Islet precursor cell (in vitro differentiated cells): ENCODE data around the gene GP2.
A peak's percentile ranks its signal among the peaks of the same experiment; 100 is the strongest.

ENCODE experiments used
- DNase-seq: peaks from one replicate; pipeline ENCODE4 v3.0.0-alpha.2; 2018

Gene GP2

GRCh38 chr16:20327444-20328041, at the start of gene GP2:
Gene GP2, minus strand, starts transcription at chr16:20327513. Its CDS starts 1,082 bp downstream, at chr16:20326431.
- no peak for DNase-seq

- DNase-seq: no peak
These were observed 45.4 kb upstream of the GP2 start for GRCh38 chr16:20372701-20373100.

- no peak for DNase-seq
These were observed 42.2 kb upstream of the GP2 start for GRCh38 chr16:20369452-20370054.

GRCh38 chr16:20364051-20364450, 36.7 kb upstream of the GP2 start:
- DNase-seq: no peak

- DNase-seq: no peak
These were observed 35.9 kb upstream of the GP2 start for GRCh38 chr16:20363191-20363590.

GRCh38 chr16:20359997-20360396, 32.7 kb upstream of the GP2 start:
- no peak for DNase-seq

- DNase-seq: no peak
These were observed 27.9 kb upstream of the GP2 start for GRCh38 chr16:20355114-20355782.

GRCh38 chr16:20353379-20353778, 26.1 kb upstream of the GP2 start:
- DNase-seq: no peak

GRCh38 chr16:20352615-20353014, 25.3 kb upstream of the GP2 start, which contains the start of gene UMOD:
Gene UMOD, minus strand, starts transcription at chr16:20352715. Its CDS starts 1,978 bp downstream, at chr16:20350737.
- no peak for DNase-seq

- no peak for DNase-seq
These were observed 22.3 kb upstream of the GP2 start for GRCh38 chr16:20349615-20350014.

- peak; percentile 57 for DNase-seq
These were observed 21.3 kb upstream of the GP2 start for GRCh38 chr16:20348365-20349185.

- DNase-seq: no peak
These were observed 20.5 kb upstream of the GP2 start for GRCh38 chr16:20347666-20348364.

GRCh38 chr16:20344611-20345010, 17.3 kb upstream of the GP2 start:
- no peak for DNase-seq

GRCh38 chr16:20339744-20340143, 12.4 kb upstream of the GP2 start:
- no peak for DNase-seq

- DNase-seq: no peak
These were observed 9.6 kb upstream of the GP2 start for GRCh38 chr16:20336955-20337354.

GRCh38 chr16:20334396-20334795, 7.1 kb upstream of the GP2 start:
- no peak for DNase-seq

GRCh38 chr16:20333120-20333519, 5.8 kb upstream of the GP2 start:
- no peak for DNase-seq

GRCh38 chr16:20332411-20332810, 5.1 kb upstream of the GP2 start:
- no peak for DNase-seq

GRCh38 chr16:20331635-20332034, 4.3 kb upstream of the GP2 start:
- DNase-seq: no peak

- DNase-seq: no peak
These were observed 2.3 kb upstream of the GP2 start for GRCh38 chr16:20329392-20330138.

- no peak for DNase-seq
These were observed 992 bp downstream of the GP2 start for GRCh38 chr16:20326321-20326720.

- DNase-seq: no peak
These were observed 2.3 kb downstream of the GP2 start for GRCh38 chr16:20325005-20325404.
